Stimulated activated CD4-positive, alpha-beta T cell treated with anti-CD3 and anti-CD28 coated beads, TNF-alpha, amount 100 ng/mL, for 4 hours (primary cell): Measurements from ENCODE around the gene CLN6.
"Not testable (repeated sequence)": the region's sequence is repeated elsewhere in the genome, so short reads cannot be mapped to it uniquely, and the experiment has no call there.

ENCODE experiments used
- DNase-seq, 3 experiments: peaks; one replicate each; pipeline ENCODE4 v3.0.0-alpha.2; 2020; ENCODE audit warnings: low read depth in 3 of 3

The CLN6 gene

GRCh38 chr15:68190048-68190447 is 39.5 kb downstream of the CLN6 start:
- DNase-seq = no peak

GRCh38 chr15:68188647-68189046 is 40.9 kb downstream of the CLN6 start:
- no peak for DNase-seq

- DNase-seq = no peak
Observed at GRCh38 chr15:68187559-68187958, 42.0 kb downstream of the CLN6 start.

GRCh38 chr15:68186671-68187397 is 42.7 kb downstream of the CLN6 start:
- no peak for DNase-seq

GRCh38 chr15:68184616-68185480 is 44.7 kb downstream of the CLN6 start:
- DNase-seq = no peak

GRCh38 chr15:68183616-68184315 is 45.8 kb downstream of the CLN6 start:
- no peak for DNase-seq

- no peak for DNase-seq
Observed at GRCh38 chr15:68177742-68178141, 51.8 kb downstream of the CLN6 start.

- DNase-seq = no peak
Observed at GRCh38 chr15:68176601-68177000, 52.9 kb downstream of the CLN6 start.

GRCh38 chr15:68175526-68175925 is 54.0 kb downstream of the CLN6 start:
- DNase-seq = no peak

GRCh38 chr15:68173119-68173518 is 56.4 kb downstream of the CLN6 start:
- no peak for DNase-seq

- DNase-seq = not testable (repeated sequence)
Observed at GRCh38 chr15:68172037-68172436, 57.5 kb downstream of the CLN6 start.

- no peak for DNase-seq
Observed at GRCh38 chr15:68166847-68167246, 62.7 kb downstream of the CLN6 start.

GRCh38 chr15:68163191-68163590 is 66.3 kb downstream of the CLN6 start:
- no peak for DNase-seq

GRCh38 chr15:68158046-68158628 is 71.4 kb downstream of the CLN6 start:
- no peak for DNase-seq

GRCh38 chr15:68157074-68157473 is 72.5 kb downstream of the CLN6 start:
- no peak for DNase-seq
